SW480 (cell line): ENCODE data around the gene METTL18.
"Not testable (repeated sequence)": the region's sequence is repeated elsewhere in the genome, so short reads cannot be mapped to it uniquely, and the experiment has no call there.

ENCODE experiments used
- DNase-seq: peaks from one replicate; pipeline ENCODE4 v3.0.0-alpha.2; 2016; ENCODE audit warnings: low spot score

The METTL18 gene

GRCh38 chr1:169794530-169795416 is at the start of gene METTL18:
Gene METTL18 (minus strand): TSS chr1:169794907. CDS start chr1:169793695, 1,212 bp downstream.
- peak; percentile 92 for DNase-seq

GRCh38 chr1:169838942-169839341 is 44.2 kb upstream of the METTL18 start:
- no peak for DNase-seq

GRCh38 chr1:169836198-169836597 is 41.5 kb upstream of the METTL18 start:
- DNase-seq: no peak

GRCh38 chr1:169835647-169836046 is 40.9 kb upstream of the METTL18 start:
- DNase-seq: no peak

GRCh38 chr1:169834869-169835268 is 40.2 kb upstream of the METTL18 start:
- no peak for DNase-seq

GRCh38 chr1:169833179-169833901 is 38.6 kb upstream of the METTL18 start:
- DNase-seq: no peak

GRCh38 chr1:169829671-169830070 is 35.0 kb upstream of the METTL18 start:
- DNase-seq: no peak

- DNase-seq: no peak
Measured at GRCh38 chr1:169824153-169824552, 29.4 kb upstream of the METTL18 start.

GRCh38 chr1:169821500-169821899 is 26.8 kb upstream of the METTL18 start:
- no peak for DNase-seq

- no peak for DNase-seq
Measured at GRCh38 chr1:169816617-169817016, 21.9 kb upstream of the METTL18 start.

GRCh38 chr1:169814265-169814664 is 19.6 kb upstream of the METTL18 start:
- DNase-seq: no peak

- no peak for DNase-seq
Measured at GRCh38 chr1:169812131-169812530, 17.4 kb upstream of the METTL18 start.

GRCh38 chr1:169811418-169812035 is 16.8 kb upstream of the METTL18 start:
- DNase-seq: not testable (repeated sequence)

GRCh38 chr1:169809370-169810095 is 14.8 kb upstream of the METTL18 start:
- peak; percentile 8 for DNase-seq

- DNase-seq: no peak
Measured at GRCh38 chr1:169804941-169805340, 10.2 kb upstream of the METTL18 start.

GRCh38 chr1:169802888-169803287 is 8.2 kb upstream of the METTL18 start:
- DNase-seq: no peak

GRCh38 chr1:169797281-169797680 is 2.6 kb upstream of the METTL18 start:
- no peak for DNase-seq

- DNase-seq: no peak
Measured at GRCh38 chr1:169796274-169796810, 1.6 kb upstream of the METTL18 start.

- DNase-seq: no peak
Measured at GRCh38 chr1:169795687-169796086, 980 bp upstream of the METTL18 start.

GRCh38 chr1:169793730-169794129 is 977 bp downstream of the METTL18 start:
- no peak for DNase-seq

- DNase-seq: no peak
Measured at GRCh38 chr1:169788402-169788801, 6.3 kb downstream of the METTL18 start.

GRCh38 chr1:169786974-169787373 is 7.7 kb downstream of the METTL18 start:
- DNase-seq: no peak
